K562 (cell line): ENCODE measurements around the gene EPGN. TPM values are rescaled to one million over a fixed set of nuclear protein-coding genes. Genes with fewer than 3 reads are reported as not detected.

Source experiments
- CBFA2T2 ChIP-seq: fragments of 450-650 bp; conservative IDR thresholded peaks from 2 replicates; pipeline ENCODE4 v1.6.1; 2017; ENCODE audit warnings: mild to moderate bottlenecking
- CBX3 ChIP-seq, 2 experiments: IDR thresholded peaks; 1 replicate in 1 of 2; 2 replicates in 1 of 2; pipeline ENCODE4 v1.6.1; 2012; ENCODE audit warnings: inconsistent platforms in 2 of 2, low read length in 2 of 2, borderline replicate concordance in 1 of 2, control low read depth in 1 of 2
- CHD2 ChIP-seq: IDR thresholded peaks from 2 replicates; pipeline ENCODE4 v1.6.1; 2011; ENCODE audit warnings: low read depth, low read length
- ELF4 ChIP-seq: fragments of 450-650 bp; formaldehyde crosslinking; IDR thresholded peaks from 2 replicates; pipeline ENCODE4 v1.4.0; 2022; ENCODE audit warnings: missing genetic modification characterization
- GABPB1 ChIP-seq: sonication (generic); formaldehyde crosslinking; IDR thresholded peaks from 2 replicates; pipeline ENCODE4 v1.8.0; 2022; ENCODE audit warnings: mild to moderate bottlenecking, missing genetic modification reagents
- MCM7 ChIP-seq, 2 experiments: fragments of 450-650 bp; IDR thresholded peaks; 2 replicates each; pipeline ENCODE4 v1.6.1; 2016 to 2018
- NEUROD1 ChIP-seq: fragments of 150-350 bp; IDR thresholded peaks from 2 replicates; pipeline ENCODE4 v1.6.1; 2014; ENCODE audit warnings: borderline replicate concordance, low read length, low read depth; ENCODE audit not compliant: partially characterized antibody
- NFIX ChIP-seq: fragments of 250-450 bp; sonication (Bioruptor Pico); IDR thresholded peaks from 2 replicates; pipeline ENCODE4 v1.4.0; 2020; ENCODE audit warnings: low read depth, mild to moderate bottlenecking, moderate library complexity
- PCBP1 ChIP-seq: fragments of 200-400 bp; formaldehyde crosslinking; IDR thresholded peaks from 2 replicates; pipeline ENCODE4 v1.6.1; 2018; ENCODE audit warnings: mild to moderate bottlenecking, low read depth, low read length; ENCODE audit not compliant: poor library complexity, severe bottlenecking
- PHB ChIP-seq: fragments of 250-450 bp; sonication (Bioruptor Pico); IDR thresholded peaks from 2 replicates; pipeline ENCODE4 v1.5.0; 2021
- RBM15 ChIP-seq: fragments of 200-400 bp; formaldehyde crosslinking; IDR thresholded peaks from 2 replicates; pipeline ENCODE4 v1.6.1; 2018; ENCODE audit warnings: mild to moderate bottlenecking, low read length, moderate library complexity; ENCODE audit not compliant: insufficient read depth
- SMARCB1 ChIP-seq: IDR thresholded peaks from 2 replicates; pipeline ENCODE4 v1.6.1; 2011; ENCODE audit warnings: improper control_type of control experiment, low read depth; ENCODE audit not compliant: insufficient read length
- TCFL5 ChIP-seq: fragments of 250-450 bp; sonication (Bioruptor Pico); conservative IDR thresholded peaks from 2 replicates; pipeline ENCODE4 v1.6.1; 2021; ENCODE audit warnings: mild to moderate bottlenecking, moderate library complexity, matching md5 sums
- TEAD1 ChIP-seq, 2 experiments: fragments of 450-650 bp in 1 of 2; sonication (generic) in 1 of 2; formaldehyde crosslinking; IDR thresholded peaks; 2 replicates each; pipeline versions ENCODE4 v1.4.0 to v1.8.0; 2020 to 2022; ENCODE audit warnings: mild to moderate bottlenecking in 2 of 2, missing genetic modification reagents in 1 of 2
- TGIF2 ChIP-seq: sonication (generic); formaldehyde crosslinking; IDR thresholded peaks from 2 replicates; pipeline ENCODE4 v1.8.1; 2022; ENCODE audit warnings: mild to moderate bottlenecking, missing genetic modification reagents, moderate library complexity
- TSC22D4 ChIP-seq: fragments of 450-650 bp; IDR thresholded peaks from 2 replicates; pipeline ENCODE4 v1.6.1; 2016; ENCODE audit warnings: missing genetic modification characterization, missing biosample characterization, control low read depth
- ZC3H11A ChIP-seq: IDR thresholded peaks from 2 replicates; pipeline ENCODE4 v1.6.1; 2012; ENCODE audit warnings: low read depth, low read length, improper control_type of control experiment
- ZMIZ1 ChIP-seq, 2 experiments: fragments of 150-350 bp in 1 of 2; IDR thresholded peaks; 2 replicates each; pipeline ENCODE4 v1.6.1; 2012 to 2016; ENCODE audit warnings: low read depth in 2 of 2, low read length in 2 of 2, mild to moderate bottlenecking in 1 of 2, moderate library complexity in 1 of 2
- ZNF263 ChIP-seq: sonication (generic); formaldehyde crosslinking; IDR thresholded peaks from 2 replicates; pipeline ENCODE4 v1.8.0; 2022; ENCODE audit warnings: mild to moderate bottlenecking, missing genetic modification reagents, borderline replicate concordance
- ZNF740 ChIP-seq, 3 experiments: fragments of 200-800 bp in 1 of 3; sonication (Bioruptor generic) in 1 of 3; sonication (generic) in 1 of 3; formaldehyde crosslinking in 1 of 3; IDR thresholded peaks; 2 replicates each; pipeline versions ENCODE4 v1.6.1 to v1.8.0; 2016 to 2022; ENCODE audit warnings: mild to moderate bottlenecking in 2 of 3, missing compliant biosample characterization in 2 of 3, missing genetic modification characterization in 2 of 3, missing genetic modification reagents in 1 of 3
- polyA plus RNA-seq, 8 experiments: library from polyadenylated mRNA; depleted of rRNA in 4 of 8; stranded (reverse) in 5 of 8; unstranded in 3 of 8; fragments of >200 nt; fragmentation: Nextera tagmentation in 2 of 8; fragmentation: Illumina TruSeq in 1 of 8; extraction: Ambion mirVana in 2 of 8; extraction: Trizol in 1 of 8; gene quantifications; 2 replicates each; pipeline versions ENCODE4 v1.2.1 to v1.2.3, GENCODE V29; 2011 to 2014; ENCODE audit warnings: inconsistent platforms in 1 of 8, missing spikeins in 1 of 8
- total RNA-seq, 7 experiments: library from RNA; depleted of rRNA in 6 of 7; stranded (reverse); fragments of >200 nt in 6 of 7; fragmentation: Illumina TruSeq in 2 of 7; extraction: Trizol in 2 of 7; gene quantifications; 2 replicates each; pipeline versions ENCODE4 v1.2.1 to v1.2.3, GENCODE V29; 2011 to 2021; ENCODE audit warnings: low replicate concordance in 1 of 7
- TF ChIP-seq, protein P1 (sequence below): fragments of 250-450 bp; sonication (Bioruptor Pico); IDR thresholded peaks from 2 replicates; pipeline ENCODE4 v1.6.1; 2021; ENCODE audit warnings: mild to moderate bottlenecking
- TF ChIP-seq, protein P2 (sequence below): fragments of 450-650 bp; IDR thresholded peaks from 2 replicates; pipeline ENCODE4 v1.6.1; 2016; ENCODE audit warnings: antibody characterized with exemption

EPGN gene
- total and polyA plus RNA-seq, 9 of the 15 experiments (the other 6 are each of a cell fraction or from before 2014, with no cell fraction given): 0.10 to 0.56 TPM; not detected in 7

- TF ChIP-seq ZMIZ1 (IDR thresholded peaks at IDR 0.05; ENCODE audit: low read depth in 2 of 2, low read length in 2 of 2) (no peak), GABPB1 (CRISPR knock-in tag) (no peak; the same call in 1 of the 2 replicates), PCBP1 (no peak), SMARCB1 (no peak), NFIX (CRISPR knock-in tag) (no peak), ZNF740 (CRISPR knock-in tag; IDR thresholded peaks at IDR 0.05) (no peak; the same call in 1 of the 2 replicates), ZNF740 (tag; IDR thresholded peaks at IDR 0.05) (no peak), RBM15 (no peak), TCFL5 (CRISPR knock-in tag) (no peak), PHB (CRISPR knock-in tag) (no peak), ELF4 (CRISPR knock-in tag) (no peak), CBX3 (IDR thresholded peaks at IDR 0.05; ENCODE audit: borderline replicate concordance in 1 of 2, low read length in 2 of 2) (no peak), TSC22D4 (no peak), TGIF2 (CRISPR knock-in tag) (no peak), TEAD1 (CRISPR knock-in tag; IDR thresholded peaks at IDR 0.05) (no peak), ZC3H11A (no peak), CBFA2T2 (no peak), CHD2 (no peak), ZNF263 (CRISPR knock-in tag) (peak; percentile 100), NEUROD1 (no peak), MCM7 (IDR thresholded peaks at IDR 0.05) (no peak)
- TF ChIP-seq, protein P1, sequence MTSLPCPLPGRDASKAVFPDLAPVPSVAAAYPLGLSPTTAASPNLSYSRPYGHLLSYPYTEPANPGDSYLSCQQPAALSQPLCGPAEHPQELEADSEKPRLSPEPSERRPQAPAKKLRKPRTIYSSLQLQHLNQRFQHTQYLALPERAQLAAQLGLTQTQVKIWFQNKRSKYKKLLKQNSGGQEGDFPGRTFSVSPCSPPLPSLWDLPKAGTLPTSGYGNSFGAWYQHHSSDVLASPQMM (CRISPR knock-in tag): no peak
- TF ChIP-seq, protein P2, sequence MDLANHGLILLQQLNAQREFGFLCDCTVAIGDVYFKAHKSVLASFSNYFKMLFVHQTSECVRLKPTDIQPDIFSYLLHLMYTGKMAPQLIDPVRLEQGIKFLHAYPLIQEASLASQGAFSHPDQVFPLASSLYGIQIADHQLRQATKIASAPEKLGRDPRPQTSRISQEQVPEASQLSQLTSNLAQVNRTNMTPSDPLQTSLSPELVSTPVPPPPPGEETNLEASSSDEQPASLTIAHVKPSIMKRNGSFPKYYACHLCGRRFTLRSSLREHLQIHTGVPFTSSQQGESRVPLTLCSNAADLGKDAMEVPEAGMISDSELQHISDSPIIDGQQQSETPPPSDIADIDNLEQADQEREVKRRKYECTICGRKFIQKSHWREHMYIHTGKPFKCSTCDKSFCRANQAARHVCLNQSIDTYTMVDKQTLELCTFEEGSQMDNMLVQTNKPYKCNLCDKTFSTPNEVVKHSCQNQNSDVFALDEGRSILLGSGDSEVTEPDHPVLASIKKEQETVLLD: no peak
These were observed 56.6 kb downstream of the EPGN start, which contains the start of gene EREG (continued) for GRCh38 chr4:74364652-74365491.
